GM10266 (cell line): Measurements from ENCODE around the gene THUMPD2.

Experiments used
- DNase-seq: peaks from one replicate; pipeline ENCODE4 v3.0.0; 2012; ENCODE audit errors: extremely low spot score
- CTCF ChIP-seq: IDR thresholded peaks from 2 replicates; pipeline ENCODE4 v1.5.1; 2012; ENCODE audit warnings: mild to moderate bottlenecking, low read depth; ENCODE audit not compliant: control insufficient read depth, insufficient read depth; ENCODE audit errors: missing control alignments

The THUMPD2 gene

GRCh38 chr2:39755466-39755865 lies 23.6 kb downstream of the THUMPD2 start:
- TF ChIP-seq CTCF: no peak
- DNase-seq: no peak

GRCh38 chr2:39743269-39743776 lies 35.7 kb downstream of the THUMPD2 start:
- no peak for DNase-seq
- TF ChIP-seq CTCF: no peak

GRCh38 chr2:39741871-39742270 lies 37.2 kb downstream of the THUMPD2 start:
- TF ChIP-seq CTCF: no peak
- no peak for DNase-seq

GRCh38 chr2:39739386-39739785 lies 39.7 kb downstream of the THUMPD2 start:
- TF ChIP-seq CTCF: no peak
- DNase-seq: no peak

- no peak for DNase-seq
- TF ChIP-seq CTCF: no peak
These were observed 40.1 kb downstream of the THUMPD2 start for GRCh38 chr2:39738936-39739335.

- no peak for DNase-seq
These were observed 41.4 kb downstream of the THUMPD2 start for GRCh38 chr2:39737661-39738060.

GRCh38 chr2:39736640-39737039 lies 42.4 kb downstream of the THUMPD2 start:
- no peak for TF ChIP-seq CTCF

More at GRCh38 chr2:39737661-39738060, 41.4 kb downstream of the THUMPD2 start:
- TF ChIP-seq CTCF: no peak

More at GRCh38 chr2:39736640-39737039, 42.4 kb downstream of the THUMPD2 start:
- no peak for DNase-seq
